Brain microvascular endothelial cell (primary cell): ENCODE measurements around the gene WDR20.
"Not testable (repeated sequence)": the region's sequence is repeated elsewhere in the genome, so short reads cannot be mapped to it uniquely, and the experiment has no call there.

Source experiments
- DNase-seq: peaks from one replicate; pipeline ENCODE4 v3.0.0-alpha.2; 2020
- H3K27ac ChIP-seq: fragments of 250-450 bp; sonication (Bioruptor Pico); 2 replicates; pipeline ENCODE4 v1.5.1; 2020; ENCODE audit warnings: mild to moderate bottlenecking, moderate library complexity
- H3K27me3 ChIP-seq: fragments of 250-450 bp; sonication (Bioruptor Pico); replicated peaks from 2 replicates; pipeline ENCODE4 v1.5.1; 2020; ENCODE audit warnings: mild to moderate bottlenecking
- H3K36me3 ChIP-seq: fragments of 250-450 bp; sonication (Bioruptor Pico); replicated peaks from 2 replicates; pipeline ENCODE4 v1.5.1; 2020; ENCODE audit warnings: mild to moderate bottlenecking
- H3K4me3 ChIP-seq: 2 replicates; pipeline ENCODE4 v1.5.1; 2011; ENCODE audit warnings: low read depth, mild to moderate bottlenecking, control low read depth, low read length, moderate library complexity
- CTCF ChIP-seq: IDR thresholded peaks from 2 replicates; pipeline ENCODE4 v1.5.1; 2011; ENCODE audit warnings: low read depth, mild to moderate bottlenecking, moderate library complexity, low read length, control low read depth, inconsistent platforms; ENCODE audit errors: missing control alignments
- in situ Hi-C: cut with HindIII; loops from 2 replicates; pipeline ENCODE4 v1.10.0; 2017; ENCODE audit warnings: low sequenced_read_pairs, low pct_ligation_motif_present

The WDR20 gene

GRCh38 chr14:102125546-102125945 lies 14.2 kb upstream of the WDR20 start:
- no peak overlapping the region for H3K4me3 ChIP-seq
- H3K27me3 ChIP-seq: no peaks in the 10 kb centered on the region
- in situ Hi-C loops: no loop called here
- no peak overlapping the region for H3K27ac ChIP-seq
- no peak for DNase-seq
- no peak for TF ChIP-seq CTCF
- no peaks in the 10 kb centered on the region for H3K36me3 ChIP-seq

GRCh38 chr14:102126807-102127455 lies 12.8 kb upstream of the WDR20 start:
- in situ Hi-C loops: no loop called here
- no peaks in the 10 kb centered on the region for H3K36me3 ChIP-seq

GRCh38 chr14:102131741-102132140 lies 8.0 kb upstream of the WDR20 start:
- in situ Hi-C loops: no loop called here
- TF ChIP-seq CTCF: no peak
- Histone ChIP-seq H3K36me3 (no peaks in the 10 kb centered on the region), H3K27me3 (no peaks in the 10 kb centered on the region), H3K27ac (no peak overlapping the region), H3K4me3 (no peak overlapping the region)
- no peak for DNase-seq

More at GRCh38 chr14:102126807-102127455, 12.8 kb upstream of the WDR20 start:
- no peak for TF ChIP-seq CTCF
- no peaks in the 10 kb centered on the region for H3K27me3 ChIP-seq
- H3K27ac ChIP-seq: no peak overlapping the region
- H3K4me3 ChIP-seq: no peak overlapping the region
- DNase-seq: no peak

- H3K4me3 ChIP-seq, in situ Hi-C loops, H3K27me3 ChIP-seq, H3K27ac ChIP-seq, H3K36me3 ChIP-seq, DNase-seq: not testable (repeated sequence)
Measured at GRCh38 chr14:102134021-102134420, 5.7 kb upstream of the WDR20 start.

GRCh38 chr14:102134719-102135118 lies 5.0 kb upstream of the WDR20 start:
- H3K36me3 ChIP-seq, DNase-seq, in situ Hi-C loops, H3K27me3 ChIP-seq, H3K4me3 ChIP-seq, H3K27ac ChIP-seq: not testable (repeated sequence)

- H3K27ac ChIP-seq, in situ Hi-C loops, H3K36me3 ChIP-seq, H3K27me3 ChIP-seq, DNase-seq, H3K4me3 ChIP-seq: not testable (repeated sequence)
Measured at GRCh38 chr14:102135456-102135855, 4.2 kb upstream of the WDR20 start.

- Histone ChIP-seq H3K36me3 (no peaks in the 10 kb centered on the region), H3K4me3 (peak overlapping the region; percentile 97), H3K27ac (no peak overlapping the region), H3K27me3 (no peaks in the 10 kb centered on the region)
- no peak for TF ChIP-seq CTCF
- no peak for DNase-seq
- in situ Hi-C loops: no loop called here
Measured at GRCh38 chr14:102138535-102138934, 1.2 kb upstream of the WDR20 start.
